ENCODE results near the gene HAGHL.

DNA sequence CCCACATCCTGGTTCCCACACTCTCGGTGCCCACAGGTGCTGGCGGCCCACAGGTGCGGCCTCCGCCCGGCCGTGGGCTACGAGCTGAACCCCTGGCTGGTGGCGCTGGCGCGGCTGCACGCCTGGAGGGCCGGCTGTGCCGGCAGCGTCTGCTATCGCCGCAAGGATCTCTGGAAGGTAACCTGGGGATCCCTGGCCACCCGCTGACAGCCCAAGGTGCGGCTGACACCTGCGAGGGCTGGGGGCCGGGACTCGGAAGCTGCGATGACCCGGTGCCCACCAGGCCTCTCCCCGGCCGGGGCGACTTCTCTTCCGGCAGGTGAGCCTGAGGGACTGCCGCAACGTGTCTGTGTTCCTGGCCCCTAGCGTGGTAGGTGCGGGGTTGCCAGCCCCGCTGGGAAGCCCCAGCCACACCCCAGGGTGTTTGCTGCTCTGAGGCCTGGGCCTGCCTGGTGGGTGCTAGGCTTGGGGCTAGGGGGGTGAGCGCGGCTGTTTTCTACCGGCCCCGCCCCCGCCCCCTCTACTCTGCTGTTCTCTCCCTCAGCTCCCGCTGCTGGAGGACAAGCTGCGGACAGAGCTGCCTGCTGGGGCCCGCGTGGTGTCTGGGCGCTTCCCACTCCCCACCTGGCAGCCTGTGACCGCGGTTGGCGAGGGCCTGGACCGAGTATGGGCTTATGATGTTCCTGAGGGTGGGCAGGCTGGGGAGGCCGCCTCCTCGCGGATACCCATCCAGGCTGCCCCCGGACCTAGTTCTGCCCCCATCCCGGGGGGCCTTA lies 5.0 kb upstream of the HAGHL start:
- TF ChIP-seq, protein P1, sequence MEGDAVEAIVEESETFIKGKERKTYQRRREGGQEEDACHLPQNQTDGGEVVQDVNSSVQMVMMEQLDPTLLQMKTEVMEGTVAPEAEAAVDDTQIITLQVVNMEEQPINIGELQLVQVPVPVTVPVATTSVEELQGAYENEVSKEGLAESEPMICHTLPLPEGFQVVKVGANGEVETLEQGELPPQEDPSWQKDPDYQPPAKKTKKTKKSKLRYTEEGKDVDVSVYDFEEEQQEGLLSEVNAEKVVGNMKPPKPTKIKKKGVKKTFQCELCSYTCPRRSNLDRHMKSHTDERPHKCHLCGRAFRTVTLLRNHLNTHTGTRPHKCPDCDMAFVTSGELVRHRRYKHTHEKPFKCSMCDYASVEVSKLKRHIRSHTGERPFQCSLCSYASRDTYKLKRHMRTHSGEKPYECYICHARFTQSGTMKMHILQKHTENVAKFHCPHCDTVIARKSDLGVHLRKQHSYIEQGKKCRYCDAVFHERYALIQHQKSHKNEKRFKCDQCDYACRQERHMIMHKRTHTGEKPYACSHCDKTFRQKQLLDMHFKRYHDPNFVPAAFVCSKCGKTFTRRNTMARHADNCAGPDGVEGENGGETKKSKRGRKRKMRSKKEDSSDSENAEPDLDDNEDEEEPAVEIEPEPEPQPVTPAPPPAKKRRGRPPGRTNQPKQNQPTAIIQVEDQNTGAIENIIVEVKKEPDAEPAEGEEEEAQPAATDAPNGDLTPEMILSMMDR (optimal IDR thresholded peaks at IDR 0.05 in 1 of 3, IDR thresholded peaks at IDR 0.05 in 1 of 3, conservative IDR thresholded peaks at IDR 0.05 in 1 of 3; ENCODE audit: extremely low read depth in 1 of 3, insufficient read depth in 2 of 3, low read length in 3 of 3), result no peak
- TF ChIP-seq EZH2 (IDR thresholded peaks at IDR 0.05; ENCODE audit: low read length), result no peak

Data from keratinocyte (primary cell).